Glutamatergic neuron (in vitro differentiated cells): ENCODE measurements around the gene SRPK3. TPM values are rescaled to one million over a fixed set of nuclear protein-coding genes. Genes with fewer than 3 reads are reported as not detected.

ENCODE experiments used
- DNase-seq: peaks from one replicate; pipeline ENCODE4 v3.0.0; 2022
- H3K27ac Mint-ChIP-seq: one replicate; pipeline ENCODE4 v1.8.0; 2020; ENCODE audit warnings: mild to moderate bottlenecking, mixed read lengths, inconsistent platforms; ENCODE audit not compliant: unreplicated experiment
- H3K27me3 Mint-ChIP-seq: one replicate; pipeline ENCODE4 v1.8.0; 2020; ENCODE audit warnings: mild to moderate bottlenecking, moderate library complexity, mixed read lengths, inconsistent platforms; ENCODE audit not compliant: unreplicated experiment
- H3K36me3 Mint-ChIP-seq: one replicate; pipeline ENCODE4 v1.8.0; 2020; ENCODE audit warnings: mild to moderate bottlenecking, mixed read lengths, inconsistent platforms; ENCODE audit not compliant: unreplicated experiment
- H3K4me1 Mint-ChIP-seq: one replicate; pipeline ENCODE4 v1.8.0; 2020; ENCODE audit warnings: mild to moderate bottlenecking, low read depth, mixed read lengths, inconsistent platforms; ENCODE audit not compliant: unreplicated experiment
- H3K4me3 Mint-ChIP-seq: one replicate; pipeline ENCODE4 v1.8.0; 2020; ENCODE audit warnings: mild to moderate bottlenecking, mixed read lengths, inconsistent platforms; ENCODE audit not compliant: unreplicated experiment
- H3K9me3 Mint-ChIP-seq: one replicate; pipeline ENCODE4 v1.8.0; 2020; ENCODE audit warnings: mild to moderate bottlenecking, moderate library complexity, mixed read lengths, inconsistent platforms; ENCODE audit not compliant: unreplicated experiment
- total RNA-seq: library from RNA; stranded (reverse); fragmentation: NEBNext Ultra II Directional; extraction: Animal tissue kit (Norgen Biotek cat#: 25700); gene quantifications from one replicate; pipeline ENCODE4 v1.2.1, GENCODE V29; 2021; ENCODE audit not compliant: unreplicated experiment
- TF ChIP-seq, protein P1 (sequence below): fragments of 200-600 bp; sonication (generic); IDR thresholded peaks from one replicate; pipeline ENCODE4 v1.5.0; 2021; ENCODE audit not compliant: partially characterized antibody, unreplicated experiment

Gene SRPK3
- total RNA-seq, 1 donor from 2014 or later = not detected

DNA sequence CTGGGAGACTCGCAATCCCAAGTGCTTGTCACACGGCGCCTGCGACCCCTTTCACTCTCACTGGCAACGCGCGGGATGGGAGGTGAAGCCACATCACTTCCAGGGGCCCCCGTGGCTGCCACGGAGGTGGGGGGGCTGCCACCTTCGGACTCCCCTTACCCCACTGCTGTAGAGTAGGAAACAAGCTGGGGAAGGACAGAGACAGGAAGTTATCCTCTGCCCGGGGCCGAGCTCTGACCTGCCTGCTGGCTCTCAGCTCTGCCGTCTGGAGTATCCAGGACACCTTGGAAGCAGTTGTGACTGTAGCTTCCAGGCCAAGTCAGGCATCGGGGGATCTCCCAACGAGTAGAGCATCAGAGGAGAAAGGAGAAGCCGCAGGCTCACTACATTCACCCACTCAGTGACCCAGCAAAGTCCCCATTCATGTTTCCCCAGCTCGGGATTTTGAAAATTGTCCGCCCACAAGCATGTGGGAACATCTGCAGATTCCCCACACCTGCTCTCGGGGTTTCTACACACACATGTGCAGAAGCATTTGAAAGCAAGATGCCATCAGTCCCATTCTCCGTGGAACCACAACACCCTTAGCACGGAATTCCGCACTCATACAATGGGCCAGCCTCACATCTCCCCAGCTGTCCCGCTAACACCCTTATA, 38.7 kb downstream of the SRPK3 start:
- Mint-ChIP-seq H3K36me3 (no peaks in the 10 kb centered on the region), H3K27ac (peak overlapping the region; percentile 79), H3K9me3 (peaks cover 7% of the 10 kb centered on the region), H3K4me3 (peak overlapping the region; percentile 63), H3K4me1 (peaks cover 10% of the 10 kb centered on the region), H3K27me3 (peaks cover 10% of the 10 kb centered on the region)
- TF ChIP-seq, protein P1, sequence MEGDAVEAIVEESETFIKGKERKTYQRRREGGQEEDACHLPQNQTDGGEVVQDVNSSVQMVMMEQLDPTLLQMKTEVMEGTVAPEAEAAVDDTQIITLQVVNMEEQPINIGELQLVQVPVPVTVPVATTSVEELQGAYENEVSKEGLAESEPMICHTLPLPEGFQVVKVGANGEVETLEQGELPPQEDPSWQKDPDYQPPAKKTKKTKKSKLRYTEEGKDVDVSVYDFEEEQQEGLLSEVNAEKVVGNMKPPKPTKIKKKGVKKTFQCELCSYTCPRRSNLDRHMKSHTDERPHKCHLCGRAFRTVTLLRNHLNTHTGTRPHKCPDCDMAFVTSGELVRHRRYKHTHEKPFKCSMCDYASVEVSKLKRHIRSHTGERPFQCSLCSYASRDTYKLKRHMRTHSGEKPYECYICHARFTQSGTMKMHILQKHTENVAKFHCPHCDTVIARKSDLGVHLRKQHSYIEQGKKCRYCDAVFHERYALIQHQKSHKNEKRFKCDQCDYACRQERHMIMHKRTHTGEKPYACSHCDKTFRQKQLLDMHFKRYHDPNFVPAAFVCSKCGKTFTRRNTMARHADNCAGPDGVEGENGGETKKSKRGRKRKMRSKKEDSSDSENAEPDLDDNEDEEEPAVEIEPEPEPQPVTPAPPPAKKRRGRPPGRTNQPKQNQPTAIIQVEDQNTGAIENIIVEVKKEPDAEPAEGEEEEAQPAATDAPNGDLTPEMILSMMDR = no peak
- DNase-seq = no peak

DNA sequence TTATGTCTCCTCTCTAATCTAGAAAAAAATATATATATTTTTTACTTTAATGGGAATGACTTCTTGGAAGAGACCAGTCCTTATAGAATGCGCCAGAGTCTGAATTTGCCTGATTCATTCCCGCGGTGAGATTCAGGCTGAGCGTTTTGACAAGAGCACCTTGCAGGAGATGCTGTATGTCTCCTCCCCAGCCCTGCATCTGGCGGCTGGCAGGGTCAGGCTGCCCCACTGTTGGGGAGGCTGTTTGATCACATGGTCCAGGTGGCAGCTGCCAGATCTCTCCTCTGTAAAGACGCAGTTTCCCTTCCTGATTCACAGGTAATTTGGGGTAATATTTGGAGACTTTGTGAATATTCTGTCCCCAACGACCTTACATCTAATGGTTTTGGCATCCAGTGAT, 39.8 kb downstream of the SRPK3 start:
- Mint-ChIP-seq H3K27ac (peak overlapping the region; percentile 62), H3K4me1 (peaks cover 10% of the 10 kb centered on the region), H3K27me3 (peaks cover 9% of the 10 kb centered on the region), H3K9me3 (peaks cover 7% of the 10 kb centered on the region), H3K4me3 (peak overlapping the region; percentile 61), H3K36me3 (no peaks in the 10 kb centered on the region)
- DNase-seq = no peak
- TF ChIP-seq, protein P1 = no peak

GRCh38 chrX:153821066-153821465, 40.2 kb downstream of the SRPK3 start:
- Mint-ChIP-seq H3K9me3 (peaks cover 7% of the 10 kb centered on the region), H3K27ac (peak overlapping the region; percentile 62), H3K4me1 (peaks cover 10% of the 10 kb centered on the region), H3K36me3 (no peaks in the 10 kb centered on the region), H3K27me3 (peaks cover 9% of the 10 kb centered on the region), H3K4me3 (peak overlapping the region; percentile 61)
- no peak for DNase-seq
- TF ChIP-seq, protein P1 = no peak

DNA sequence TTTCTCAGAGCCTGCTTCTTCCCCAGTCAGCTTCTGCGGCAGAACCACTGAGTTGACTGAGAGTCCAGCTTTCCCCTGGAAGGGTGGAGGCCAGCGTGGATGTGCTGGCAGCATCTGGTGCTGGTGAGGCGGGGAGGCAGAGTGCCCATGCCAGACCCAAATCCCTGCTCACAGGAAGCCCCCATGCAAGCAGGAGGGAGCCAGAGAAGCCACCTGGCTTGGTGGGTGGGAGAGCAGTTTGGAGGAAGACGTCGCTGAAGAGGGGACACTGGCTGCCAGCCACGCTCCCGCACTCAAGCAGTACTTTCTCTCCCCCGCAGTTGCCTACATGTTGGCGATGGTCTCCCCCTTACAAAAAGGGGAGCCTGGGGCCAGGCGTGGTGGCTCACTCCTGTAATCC, 43.5 kb downstream of the SRPK3 start:
- TF ChIP-seq, protein P1 = no peak
- H3K36me3 Mint-ChIP-seq = no peaks in the 10 kb centered on the region
- peaks cover 10% of the 10 kb centered on the region for H3K4me1 Mint-ChIP-seq
- DNase-seq = no peak
- peak overlapping the region; percentile 12 for H3K27ac Mint-ChIP-seq
- H3K9me3 Mint-ChIP-seq = peaks cover 11% of the 10 kb centered on the region
- H3K27me3 Mint-ChIP-seq = peaks cover 10% of the 10 kb centered on the region
- H3K4me3 Mint-ChIP-seq = no peak overlapping the region

GRCh38 chrX:153825042-153825441, 44.2 kb downstream of the SRPK3 start:
- no peak for DNase-seq
- peaks cover 11% of the 10 kb centered on the region for H3K9me3 Mint-ChIP-seq
- H3K27ac Mint-ChIP-seq = no peak overlapping the region
- peaks cover 7% of the 10 kb centered on the region for H3K27me3 Mint-ChIP-seq
- TF ChIP-seq, protein P1 = no peak
- no peak overlapping the region for H3K4me3 Mint-ChIP-seq
- H3K36me3 Mint-ChIP-seq = no peaks in the 10 kb centered on the region
- peaks cover 10% of the 10 kb centered on the region for H3K4me1 Mint-ChIP-seq
